Gastroesophageal sphincter (tissue), 4 donors: ENCODE measurements around the gene MICAL3. TPM values are rescaled to one million over a fixed set of nuclear protein-coding genes. Genes with fewer than 3 reads are reported as not detected.
A peak's percentile ranks its signal among the peaks of the same experiment; 100 is the strongest.
"Not testable (repeated sequence)": the region's sequence is repeated elsewhere in the genome, so short reads cannot be mapped to it uniquely, and the experiment has no call there.

Experiments used
- ATAC-seq: fragments of 150-250 bp; one replicate; pipeline ENCODE4 v1.9.1; 2016; ENCODE audit warnings: mild to moderate bottlenecking, moderate library complexity
- H3K27ac ChIP-seq, 4 donors: fragments of 200-600 bp; sonication (generic) in 3 of 4; 1 replicate in 3 of 4; 2 replicates in 1 of 4; pipeline ENCODE4 v1.5.1; 2016 to 2019
- H3K27me3 ChIP-seq: fragments of 200-600 bp; sonication (generic); one replicate; pipeline ENCODE4 v1.5.1; 2019
- H3K36me3 ChIP-seq, 2 donors: fragments of 200-600 bp; sonication (generic); one replicate each; pipeline ENCODE4 v1.5.1; 2019; ENCODE audit warnings: control low read depth in 1 of 2
- H3K4me1 ChIP-seq, 3 donors: fragments of 200-600 bp; sonication (generic); 1 replicate in 2 of 3; 2 replicates in 1 of 3; pipeline ENCODE4 v1.5.1; 2016 to 2019; ENCODE audit warnings: control low read depth in 2 of 3
- H3K4me3 ChIP-seq, 2 donors: fragments of 200-600 bp; sonication (generic); one replicate each; pipeline ENCODE4 v1.5.1; 2019; ENCODE audit warnings: mild to moderate bottlenecking in 1 of 2, moderate library complexity in 1 of 2
- H3K9me3 ChIP-seq, 3 donors: fragments of 200-600 bp; sonication (generic); one replicate each; pipeline ENCODE4 v1.5.1; 2017 to 2019; ENCODE audit warnings: control low read depth in 2 of 3
- CTCF ChIP-seq, 4 experiments: fragments of 200-600 bp in 2 of 4; fragments of 450-650 bp in 2 of 4; sonication (generic) in 1 of 4; IDR thresholded peaks; one replicate each; pipeline ENCODE4 v1.5.1; 2017 to 2019; ENCODE audit warnings: antibody characterized with exemption in 4 of 4, mild to moderate bottlenecking in 2 of 4, moderate library complexity in 2 of 4
- EP300 ChIP-seq: sonication (generic); formaldehyde crosslinking; IDR thresholded peaks from one replicate; pipeline ENCODE4 v1.6.1; 2017; ENCODE audit warnings: antibody characterized with exemption, mild to moderate bottlenecking
- POLR2A ChIP-seq, 2 donors: fragments of 450-650 bp; IDR thresholded peaks; one replicate each; pipeline ENCODE4 v1.6.1; 2017; ENCODE audit warnings: antibody characterized with exemption in 2 of 2, mild to moderate bottlenecking in 2 of 2, moderate library complexity in 1 of 2
- POLR2AphosphoS5 ChIP-seq: sonication (generic); formaldehyde crosslinking; IDR thresholded peaks from one replicate; pipeline ENCODE4 v1.6.1; 2017; ENCODE audit warnings: antibody characterized with exemption
- WGBS, 2 donors: methylation state at CpG; one replicate each; pipeline ENCODE4 v1.1.5; 2018; ENCODE audit warnings: low coverage in 1 of 2; 5-methylcytosine and 5-hydroxymethylcytosine counted together
- total RNA-seq, 4 donors: library from RNA; depleted of rRNA; stranded (reverse); fragments of >200 nt; gene quantifications; one replicate each; pipeline ENCODE4 v1.1.0, GENCODE V29; 2016

Gene MICAL3
- total RNA-seq, 4 donors from 2014 or later = 37.3 to 120 (median 51.5) TPM

GRCh38 chr22:18050065-18050464, 25.7 kb upstream of the MICAL3 start:
- H3K4me1 ChIP-seq = peaks cover 0 to 23% (median 5%) of the 10 kb centered on the region in 3 donors
- ATAC-seq = peak; percentile 36
- TF ChIP-seq POLR2AphosphoS5 (peak; percentile 29), CTCF (IDR thresholded peaks at IDR 0.05) (no peak), EP300 (no peak)
- H3K27ac ChIP-seq = peak overlapping the region; percentile 3 to 87 (median 73)
- no peaks in the 10 kb centered on the region for H3K36me3 ChIP-seq
- no peak overlapping the region for H3K4me3 ChIP-seq
- 26 to 41% methylated on average over 4 of the region's 5 CpGs for WGBS, 2 donors
- H3K27me3 ChIP-seq = no peaks in the 10 kb centered on the region
- H3K9me3 ChIP-seq = no peaks in the 10 kb centered on the region

- TF ChIP-seq POLR2AphosphoS5 (peak; percentile 25), EP300 (no peak)
- WGBS, 2 donors = 61% methylated on average over 14 of the region's 29 CpGs; no CpG with 5 or more reads in 1 of the 2 donors
- no peaks in the 10 kb centered on the region for H3K27me3 ChIP-seq
- no peak for ATAC-seq
- H3K4me3 ChIP-seq = peak overlapping the region in 1 of 2 donors; percentile 6
- H3K27ac ChIP-seq = peak overlapping the region in 2 of 4 donors; percentile 42 to 87
- no peaks in the 10 kb centered on the region for H3K36me3 ChIP-seq
- H3K9me3 ChIP-seq = no peaks in the 10 kb centered on the region
- H3K4me1 ChIP-seq = peaks cover 0 to 39% (median 13%) of the 10 kb centered on the region in 3 donors
Measured at GRCh38 chr22:18048441-18048898, 24.1 kb upstream of the MICAL3 start.

DNA sequence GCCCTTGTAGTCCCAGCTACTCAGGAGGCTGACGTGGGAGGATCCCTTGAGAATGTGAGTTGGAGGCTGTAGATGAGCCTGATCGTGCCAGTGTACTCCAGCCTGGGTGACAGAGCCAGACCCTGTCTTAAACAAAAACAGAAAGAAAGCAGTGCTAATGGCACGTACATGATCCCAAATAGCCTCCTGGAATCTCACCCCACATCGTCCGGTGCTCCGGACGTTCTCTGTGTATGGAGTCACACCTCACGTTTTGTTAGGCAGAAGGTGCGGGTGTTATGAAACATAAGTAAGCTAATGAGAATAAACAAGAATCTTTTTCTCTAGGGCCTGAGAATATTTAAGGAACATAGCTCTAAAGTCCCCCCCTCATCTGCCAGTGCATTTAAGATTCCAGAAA, 23.7 kb upstream of the MICAL3 start:
- Histone ChIP-seq H3K4me1 (peaks cover 0 to 39% (median 13%) of the 10 kb centered on the region in 3 donors), H3K9me3 (no peaks in the 10 kb centered on the region), H3K36me3 (no peaks in the 10 kb centered on the region), H3K27me3 (no peaks in the 10 kb centered on the region), H3K4me3 (peak overlapping the region in 1 of 2 donors; percentile 6), H3K27ac (peak overlapping the region in 2 of 4 donors; percentile 42 to 87)
- no peak for ATAC-seq
- 68 to 85% methylated on average over 6 to 9 of the region's 9 CpGs for WGBS, 2 donors
- TF ChIP-seq POLR2AphosphoS5 (no peak), CTCF (IDR thresholded peaks at IDR 0.05) (no peak), POLR2A (IDR thresholded peaks at IDR 0.05) (no peak)

DNA sequence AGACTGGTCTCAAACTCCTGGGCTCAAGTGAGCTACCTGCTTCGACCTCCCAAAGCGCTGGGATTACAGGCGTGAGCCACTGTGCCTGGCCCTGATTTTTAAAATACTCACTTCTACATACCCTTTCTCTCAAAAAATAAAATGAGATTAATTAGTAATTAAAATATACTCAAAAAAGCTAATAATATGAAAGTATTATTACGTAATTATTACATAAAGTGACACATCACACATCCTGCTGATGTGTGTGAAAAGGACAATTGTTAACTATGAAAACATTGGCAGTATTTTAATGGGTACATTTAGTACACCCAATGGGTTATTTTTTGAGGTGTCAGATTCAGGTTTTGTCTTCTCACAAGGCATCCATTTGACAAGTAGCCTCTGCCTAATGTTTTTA, 21.4 kb upstream of the MICAL3 start:
- 93 to 100% methylated on average over 3 to 4 of the region's 4 CpGs for WGBS, 2 donors
- TF ChIP-seq POLR2A (IDR thresholded peaks at IDR 0.05) = no peak
- no peak for TF ChIP-seq EP300
- no peak for TF ChIP-seq POLR2AphosphoS5
- no peak for TF ChIP-seq CTCF (IDR thresholded peaks at IDR 0.05)
- no peaks in the 10 kb centered on the region for H3K27me3 ChIP-seq
- H3K4me3 ChIP-seq = no peak overlapping the region
- H3K4me1 ChIP-seq = peaks cover 0 to 34% (median 13%) of the 10 kb centered on the region in 3 donors
- peak overlapping the region in 1 of 4 donors; percentile 75 for H3K27ac ChIP-seq
- no peaks in the 10 kb centered on the region for H3K9me3 ChIP-seq
- no peak for ATAC-seq
- no peaks in the 10 kb centered on the region for H3K36me3 ChIP-seq

DNA sequence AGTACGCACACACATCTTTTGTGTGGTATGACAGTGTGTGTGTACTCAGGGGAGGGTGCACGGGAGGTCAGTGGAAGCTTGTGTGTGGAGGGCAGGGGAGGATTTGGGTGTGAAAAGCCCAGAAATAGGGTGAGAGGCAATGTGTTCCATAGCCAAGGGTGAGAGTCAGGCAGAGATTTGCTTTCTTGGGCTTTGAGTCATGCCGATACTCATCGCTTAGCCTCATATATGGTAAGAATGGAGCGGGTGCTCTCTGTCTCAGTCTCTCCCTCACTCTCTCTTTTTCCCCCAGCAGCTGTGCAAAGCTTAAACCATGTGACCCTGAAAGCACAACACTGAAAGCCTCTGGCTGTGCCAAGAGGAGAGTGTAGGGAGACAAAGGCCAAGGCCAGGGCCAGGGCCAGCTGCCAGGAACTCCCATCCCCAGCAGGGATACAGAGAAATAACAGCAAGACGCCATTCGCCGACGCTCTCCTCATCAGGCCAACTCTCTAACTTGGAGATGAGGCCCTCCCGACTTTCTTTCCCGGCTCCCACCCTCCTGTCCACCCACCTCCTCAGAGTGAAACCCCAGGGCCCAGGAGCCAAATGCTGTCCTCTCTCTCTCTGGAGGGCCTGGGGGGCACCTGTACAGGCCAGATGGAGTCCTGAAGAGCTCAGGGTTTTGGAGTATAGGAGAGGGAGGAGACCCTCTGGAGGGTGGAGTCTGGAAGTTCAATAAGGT, 20.3 kb upstream of the MICAL3 start:
- Histone ChIP-seq H3K36me3 (no peaks in the 10 kb centered on the region), H3K4me1 (peaks cover 0 to 23% (median 8%) of the 10 kb centered on the region in 3 donors), H3K27me3 (no peaks in the 10 kb centered on the region), H3K4me3 (no peak overlapping the region), H3K27ac (peak overlapping the region in 3 of 4 donors; percentile 41 to 75 (median 59)), H3K9me3 (no peaks in the 10 kb centered on the region)
- peak; percentile 43 for ATAC-seq
- no peak for TF ChIP-seq EP300
- TF ChIP-seq POLR2AphosphoS5 = no peak
- TF ChIP-seq POLR2A (IDR thresholded peaks at IDR 0.05) = no peak
- WGBS, 2 donors = 53 to 56% methylated on average over 4 to 6 of the region's 11 CpGs

DNA sequence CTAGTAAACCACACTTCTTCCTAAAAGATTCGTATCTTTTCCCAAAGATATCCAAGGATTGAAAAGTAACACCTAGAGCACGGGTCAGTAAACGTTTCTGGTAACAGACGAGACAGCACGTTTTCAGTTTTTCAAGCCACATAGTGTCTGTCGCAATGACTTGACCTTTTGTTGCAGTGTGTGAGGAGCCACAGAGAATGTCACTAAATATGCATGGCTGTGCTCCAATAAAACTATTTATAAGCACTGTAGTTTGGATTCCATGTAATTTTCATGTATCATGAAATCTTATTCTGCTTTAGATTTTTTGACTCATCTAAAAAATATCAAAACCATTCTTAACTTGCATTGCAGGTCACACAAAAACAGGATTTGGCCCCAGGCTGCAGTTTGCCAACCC, 18.3 kb upstream of the MICAL3 start:
- H3K27ac ChIP-seq = no peak overlapping the region

DNA sequence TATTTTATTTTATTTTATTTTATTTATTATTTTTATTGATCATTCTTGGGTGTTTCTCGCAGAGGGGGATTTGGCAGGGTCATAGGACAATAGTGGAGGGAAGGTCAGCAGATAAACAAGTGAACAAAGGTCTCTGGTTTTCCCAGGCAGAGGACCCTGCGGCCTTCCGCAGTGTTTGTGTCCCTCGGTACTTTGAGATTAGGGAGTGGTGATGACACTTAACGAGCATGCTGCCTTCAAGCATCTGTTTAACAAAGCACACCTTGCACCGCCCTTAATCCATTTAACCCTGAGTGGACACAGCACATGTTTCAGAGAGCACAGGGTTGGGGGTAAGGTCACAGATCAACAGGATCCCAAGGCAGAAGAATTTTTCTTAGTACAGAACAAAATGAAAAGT, 16.5 kb upstream of the MICAL3 start:
- H3K9me3 ChIP-seq, H3K36me3 ChIP-seq, H3K4me3 ChIP-seq, ATAC-seq, H3K27me3 ChIP-seq, H3K27ac ChIP-seq: not testable (repeated sequence)
- 100% methylated on average over 4 of the region's 6 CpGs; no CpG with 5 or more reads in 1 of the 2 donors for WGBS, 2 donors
- H3K4me1 ChIP-seq = peaks cover 0 to 22% (median 8%) of the 10 kb centered on the region in 3 donors

More for the DNA sequence above, 18.3 kb upstream of the MICAL3 start:
- WGBS, 2 donors = 63 to 85% methylated on average over 6 of the region's 6 CpGs
- Histone ChIP-seq H3K36me3 (no peaks in the 10 kb centered on the region), H3K4me3 (no peak overlapping the region), H3K9me3 (no peaks in the 10 kb centered on the region), H3K4me1 (peaks cover 0 to 22% (median 8%) of the 10 kb centered on the region in 3 donors), H3K27me3 (no peaks in the 10 kb centered on the region)
- TF ChIP-seq POLR2A (IDR thresholded peaks at IDR 0.05) (no peak), POLR2AphosphoS5 (peak; percentile 61)
- ATAC-seq = no peak
